ENCODE results near the gene NIPBL.

- TF ChIP-seq CTCF (IDR thresholded peaks at IDR 0.05 in 2 of 3, conservative IDR thresholded peaks at IDR 0.05 in 1 of 3; ENCODE audit: borderline replicate concordance in 1 of 3, insufficient read depth in 1 of 3, low read depth in 2 of 3, low read length in 2 of 3) (no peak), EGR1 (IDR thresholded peaks at IDR 0.05; ENCODE audit: low read depth) (no peak), TCF7L2 (IDR thresholded peaks at IDR 0.05; ENCODE audit: borderline replicate concordance, extremely low read depth, insufficient read depth, insufficient read length) (no peak), REST (IDR thresholded peaks at IDR 0.05; ENCODE audit: low read depth) (no peak), YY1 (IDR thresholded peaks at IDR 0.05; ENCODE audit: extremely low read depth, insufficient replicate concordance, low read depth, low read length) (no peak), POLR2A (IDR thresholded peaks at IDR 0.05; ENCODE audit: borderline replicate concordance, extremely low read depth, insufficient read depth, insufficient read length) (no peak), CBX3 (IDR thresholded peaks at IDR 0.05; ENCODE audit: low read depth) (no peak), ZBTB33 (IDR thresholded peaks at IDR 0.05; ENCODE audit: extremely low read depth, insufficient replicate concordance, low read length) (no peak), FOSL1 (IDR thresholded peaks at IDR 0.05; ENCODE audit: low read depth) (no peak), ATF3 (IDR thresholded peaks at IDR 0.05) (no peak), POLR2AphosphoS5 (IDR thresholded peaks at IDR 0.05; ENCODE audit: low read depth, low read length) (no peak)
Measured at GRCh38 chr5:36875051-36875789, 1.3 kb upstream of the NIPBL start.
